Measurements from ENCODE around the gene UBE2I.

Gene UBE2I

DNA sequence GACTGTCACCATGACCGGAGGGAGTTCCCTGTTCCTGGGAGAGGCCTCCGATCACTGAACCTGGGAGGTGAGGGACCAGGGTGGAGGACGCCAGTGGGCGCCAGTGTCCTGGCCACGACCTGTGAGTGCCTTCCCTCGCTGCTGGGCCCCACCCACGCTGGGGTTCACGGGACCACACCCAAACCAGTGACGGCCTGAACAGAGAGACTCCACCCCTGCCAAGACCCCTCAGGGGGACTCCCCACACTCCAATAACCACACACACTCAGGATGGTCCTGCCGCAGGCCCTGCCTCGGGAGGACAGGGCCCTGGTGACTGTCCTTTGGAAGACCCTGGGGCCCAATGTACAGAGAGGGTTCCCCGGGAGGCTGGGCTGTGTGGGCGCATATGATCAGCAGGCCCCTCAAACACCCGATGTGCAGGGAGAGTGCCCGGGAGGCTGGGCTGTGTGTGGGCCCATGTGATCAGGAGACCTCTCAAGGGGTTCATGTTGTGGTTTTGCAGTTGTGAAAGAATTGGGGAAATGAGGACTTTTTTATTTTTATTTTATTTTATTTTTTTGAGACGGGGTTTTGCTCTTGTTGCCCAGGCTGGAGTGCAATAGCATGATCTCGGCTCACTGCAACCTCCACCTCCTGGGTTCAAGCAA lies 27.0 kb upstream of the UBE2I start:
- H3K36me3 ChIP-seq (replicated peaks; ENCODE audit: low read depth, low read length) = no peaks in the 10 kb centered on the region
- H3K27ac ChIP-seq (ENCODE audit: low read length) = no peak overlapping the region
- TF ChIP-seq, protein P1, sequence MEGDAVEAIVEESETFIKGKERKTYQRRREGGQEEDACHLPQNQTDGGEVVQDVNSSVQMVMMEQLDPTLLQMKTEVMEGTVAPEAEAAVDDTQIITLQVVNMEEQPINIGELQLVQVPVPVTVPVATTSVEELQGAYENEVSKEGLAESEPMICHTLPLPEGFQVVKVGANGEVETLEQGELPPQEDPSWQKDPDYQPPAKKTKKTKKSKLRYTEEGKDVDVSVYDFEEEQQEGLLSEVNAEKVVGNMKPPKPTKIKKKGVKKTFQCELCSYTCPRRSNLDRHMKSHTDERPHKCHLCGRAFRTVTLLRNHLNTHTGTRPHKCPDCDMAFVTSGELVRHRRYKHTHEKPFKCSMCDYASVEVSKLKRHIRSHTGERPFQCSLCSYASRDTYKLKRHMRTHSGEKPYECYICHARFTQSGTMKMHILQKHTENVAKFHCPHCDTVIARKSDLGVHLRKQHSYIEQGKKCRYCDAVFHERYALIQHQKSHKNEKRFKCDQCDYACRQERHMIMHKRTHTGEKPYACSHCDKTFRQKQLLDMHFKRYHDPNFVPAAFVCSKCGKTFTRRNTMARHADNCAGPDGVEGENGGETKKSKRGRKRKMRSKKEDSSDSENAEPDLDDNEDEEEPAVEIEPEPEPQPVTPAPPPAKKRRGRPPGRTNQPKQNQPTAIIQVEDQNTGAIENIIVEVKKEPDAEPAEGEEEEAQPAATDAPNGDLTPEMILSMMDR (IDR thresholded peaks at IDR 0.05; ENCODE audit: low read depth, low read length) = no peak
- no peak for TF ChIP-seq EZH2phosphoT487 (IDR thresholded peaks at IDR 0.05; ENCODE audit: low read depth)
- no peak overlapping the region for H2AFZ ChIP-seq (ENCODE audit: low read depth, low read length)
- H3K9ac ChIP-seq (ENCODE audit: low read length) = no peak overlapping the region
- H4K20me1 ChIP-seq (ENCODE audit: insufficient read depth, low read length) = no peaks in the 10 kb centered on the region
- no peaks in the 10 kb centered on the region for H3K4me1 ChIP-seq (ENCODE audit: low read length)
- H3K79me2 ChIP-seq (ENCODE audit: low read length) = no peaks in the 10 kb centered on the region
- H3K4me3 ChIP-seq (ENCODE audit: low read length) = no peak overlapping the region
- no peaks in the 10 kb centered on the region for H3K9me3 ChIP-seq (ENCODE audit: insufficient read depth, low read length)
- H3K4me2 ChIP-seq (ENCODE audit: low read length) = no peak overlapping the region
- H3K27me3 ChIP-seq (ENCODE audit: low read depth, low read length) = no peaks in the 10 kb centered on the region

DNA sequence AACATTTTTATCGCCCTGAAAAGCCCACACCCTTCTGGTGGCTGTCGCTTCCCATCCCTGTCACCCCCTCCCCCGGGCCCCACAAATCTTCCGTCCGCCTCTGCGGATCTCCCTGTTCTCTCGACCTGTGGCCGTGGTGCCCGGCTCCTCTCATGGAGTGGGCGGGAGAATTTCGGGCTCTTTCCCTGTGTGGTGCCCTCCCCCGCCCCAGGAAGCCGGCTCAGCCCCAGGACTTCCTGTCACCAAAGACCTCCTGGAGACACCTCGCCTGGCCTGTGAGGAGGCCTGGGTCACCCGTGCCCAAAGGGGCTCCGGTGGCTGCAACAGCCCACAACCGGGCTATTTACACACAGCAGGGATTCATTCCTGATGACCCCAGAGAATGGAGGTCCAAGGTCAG lies 26.1 kb upstream of the UBE2I start:
- no peak overlapping the region for H2AFZ ChIP-seq (ENCODE audit: low read depth, low read length)
- no peaks in the 10 kb centered on the region for H4K20me1 ChIP-seq (ENCODE audit: insufficient read depth, low read length)
- no peak overlapping the region for H3K27ac ChIP-seq (ENCODE audit: low read length)
- no peak overlapping the region for H3K9ac ChIP-seq (ENCODE audit: low read length)
- H3K4me2 ChIP-seq (ENCODE audit: low read length) = no peak overlapping the region
- no peaks in the 10 kb centered on the region for H3K79me2 ChIP-seq (ENCODE audit: low read length)
- H3K4me3 ChIP-seq (ENCODE audit: low read length) = no peak overlapping the region
- H3K36me3 ChIP-seq (replicated peaks; ENCODE audit: low read depth, low read length) = no peaks in the 10 kb centered on the region
- H3K4me1 ChIP-seq (ENCODE audit: low read length) = no peaks in the 10 kb centered on the region
- H3K27me3 ChIP-seq (ENCODE audit: low read depth, low read length) = no peaks in the 10 kb centered on the region
- TF ChIP-seq, protein P1 (IDR thresholded peaks at IDR 0.05; ENCODE audit: low read depth, low read length) = no peak
- no peak for TF ChIP-seq EZH2phosphoT487 (IDR thresholded peaks at IDR 0.05; ENCODE audit: low read depth)
- no peaks in the 10 kb centered on the region for H3K9me3 ChIP-seq (ENCODE audit: insufficient read depth, low read length)

DNA sequence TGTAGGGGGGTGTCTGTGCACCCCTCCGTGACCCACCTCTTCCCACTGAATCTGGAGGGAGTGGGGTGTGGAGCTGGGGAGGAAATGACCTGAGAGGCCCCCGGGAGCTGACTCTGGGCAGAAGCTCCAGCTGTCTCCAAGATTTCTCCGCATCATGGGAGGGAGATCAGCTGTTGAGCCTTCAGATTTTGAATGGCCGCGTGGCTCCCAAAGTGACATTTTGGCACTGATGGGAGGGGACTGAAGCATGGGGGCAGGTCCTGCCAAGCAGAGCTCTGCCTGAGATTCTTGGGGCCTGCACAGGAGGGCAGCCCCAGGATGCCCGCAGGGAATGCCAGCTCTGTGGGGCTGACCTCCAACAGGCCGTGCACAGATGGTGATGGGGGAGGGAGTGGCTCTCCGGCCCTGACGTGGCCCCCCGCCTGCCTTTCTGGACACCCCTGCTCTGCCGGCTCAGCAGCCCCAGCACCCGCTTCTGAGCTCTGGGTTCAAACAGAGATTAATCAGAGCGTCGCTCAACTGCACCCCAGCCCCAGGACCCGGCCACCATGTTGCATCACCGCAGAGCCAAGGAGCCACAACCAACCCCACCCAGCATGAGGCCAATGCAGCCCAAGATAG lies 25.3 kb upstream of the UBE2I start:
- H3K27me3 ChIP-seq (ENCODE audit: low read depth, low read length) = no peaks in the 10 kb centered on the region; the same call in 1 of the 2 replicates

More for the DNA sequence above, 25.3 kb upstream of the UBE2I start:
- H3K27ac ChIP-seq (ENCODE audit: low read length) = no peak overlapping the region
- H3K9ac ChIP-seq (ENCODE audit: low read length) = no peak overlapping the region
- H3K4me2 ChIP-seq (ENCODE audit: low read length) = no peak overlapping the region
- no peaks in the 10 kb centered on the region for H3K79me2 ChIP-seq (ENCODE audit: low read length)
- no peak overlapping the region for H3K4me3 ChIP-seq (ENCODE audit: low read length)
- H4K20me1 ChIP-seq (ENCODE audit: insufficient read depth, low read length) = no peaks in the 10 kb centered on the region
- no peaks in the 10 kb centered on the region for H3K36me3 ChIP-seq (replicated peaks; ENCODE audit: low read depth, low read length)
- H2AFZ ChIP-seq (ENCODE audit: low read depth, low read length) = no peak overlapping the region
- H3K9me3 ChIP-seq (ENCODE audit: insufficient read depth, low read length) = no peaks in the 10 kb centered on the region
- no peaks in the 10 kb centered on the region for H3K4me1 ChIP-seq (ENCODE audit: low read length)
- no peak for TF ChIP-seq EZH2phosphoT487 (IDR thresholded peaks at IDR 0.05; ENCODE audit: low read depth)
- TF ChIP-seq, protein P1 (IDR thresholded peaks at IDR 0.05; ENCODE audit: low read depth, low read length) = no peak
